Right cardiac atrium (tissue), 5 donors: Measurements from ENCODE around the gene HDDC3. TPM values are rescaled to one million over a fixed set of nuclear protein-coding genes. Genes with fewer than 3 reads are reported as not detected.
"Not testable (repeated sequence)": the region's sequence is repeated elsewhere in the genome, so short reads cannot be mapped to it uniquely, and the experiment has no call there.

Experiments
- ATAC-seq, 2 donors: fragments of 200-7000 bp; cut with Tn5 transposase; one replicate each; pipeline versions ENCODE4 v1.8.0 to v1.9.1; 2020; ENCODE audit warnings: moderate library complexity in 2 of 2, mild to moderate bottlenecking in 1 of 2
- DNase-seq, 3 donors: peaks; one replicate each; pipeline ENCODE4 v3.0.0-alpha.2; 2020
- H3K27ac ChIP-seq: one replicate; pipeline ENCODE4 v1.5.1; 2013; ENCODE audit warnings: mild to moderate bottlenecking, low read length, control low read depth, moderate library complexity
- H3K27me3 ChIP-seq: one replicate; pipeline ENCODE4 v1.6.1; 2013; ENCODE audit not compliant: control insufficient read depth, insufficient read depth
- H3K4me1 ChIP-seq: one replicate; pipeline ENCODE4 v1.6.1; 2013; ENCODE audit warnings: low read length; ENCODE audit not compliant: control insufficient read depth, insufficient read depth
- H3K4me3 ChIP-seq: one replicate; pipeline ENCODE4 v1.5.1; 2013; ENCODE audit warnings: low read length, control low read depth
- H3K9me3 ChIP-seq: one replicate; pipeline ENCODE4 v1.6.1; 2013; ENCODE audit warnings: low read length; ENCODE audit not compliant: control insufficient read depth
- WGBS: extraction: QIAGEN DNeasy Blood & Tissue Kit; methylation state at CpG from one replicate; pipeline ENCODE4 v1.1.7; 2013; 5-methylcytosine and 5-hydroxymethylcytosine counted together
- intact Hi-C, 4 donors: fragments of 100-400 bp; cut with DNase I; formaldehyde crosslinking; loops; one replicate each; pipeline versions ENCODE4 v1.11.0 to v1.14.0; 2022 to 2023
- polyA plus RNA-seq: library from polyadenylated mRNA; stranded (reverse); fragments of 200-250 nt; gene quantifications from one replicate; pipeline ENCODE4 v1.2.3, GENCODE V29; 2013
- total RNA-seq, 4 donors: library from RNA; stranded (reverse); fragmentation: NEBNext Ultra II Directional; extraction: Animal tissue kit (Norgen Biotek cat#: 25700); gene quantifications; one replicate each; pipeline ENCODE4 v1.2.1, GENCODE V29; 2021
- donor health status: healthy with polysubstance abuse.
- donor health status: DM: no; HTN: yes; CAD: no.
- donor health status: DM: no; HTN: no; CAD: no.
- donor health status: DM: no; HTN: yes; CAD: no; lungs with severe emphysema.
- donor health status: DM: yes; HTN: yes; CAD: no.

HDDC3 gene
- total and polyA plus RNA-seq, 5 donors, result 13.5 to 22.2 (median 17.3) TPM

DNA sequence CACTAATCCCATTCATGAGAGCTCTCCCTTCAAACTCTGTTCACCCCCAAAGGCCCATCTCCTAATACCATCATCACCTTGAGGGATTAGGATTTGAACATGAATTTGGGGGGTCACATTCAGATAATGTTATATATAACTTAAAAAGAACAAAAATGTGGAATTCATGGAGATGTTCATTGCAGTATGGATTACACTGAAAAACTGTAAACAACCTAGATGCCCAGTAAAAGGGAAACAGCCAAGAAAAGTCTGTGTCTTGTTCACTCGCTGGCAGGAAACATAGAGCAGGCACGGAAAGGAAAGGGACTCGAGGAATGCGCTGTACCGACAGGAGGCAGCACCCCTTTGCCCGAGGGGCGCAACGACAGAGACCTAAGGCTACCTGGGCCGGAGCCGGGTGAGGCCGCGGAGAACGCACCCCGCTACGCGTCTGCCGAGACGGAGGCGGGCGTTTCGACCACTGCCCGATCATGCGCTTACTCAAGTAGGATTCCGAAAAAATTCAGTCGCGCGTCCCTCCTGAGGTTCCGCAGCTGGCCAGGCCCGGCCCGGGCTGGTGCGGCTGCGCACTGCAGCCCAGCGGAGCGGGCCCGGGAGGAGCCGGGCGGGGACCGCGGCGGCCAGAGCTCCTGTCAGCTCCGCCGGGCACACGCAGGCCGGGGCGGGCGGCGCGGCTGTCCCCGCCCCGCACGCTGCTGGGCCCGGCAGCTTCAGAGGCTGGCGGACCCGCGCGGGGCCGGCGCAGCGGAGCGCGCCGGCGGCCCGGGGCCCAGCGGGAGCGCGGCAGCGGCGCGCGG, 30.1 kb downstream of the HDDC3 start:
- Histone ChIP-seq H3K27me3 (no peaks in the 10 kb centered on the region), H3K27ac (peak overlapping the region; percentile 88), H3K4me1 (peaks cover 10% of the 10 kb centered on the region), H3K9me3 (no peaks in the 10 kb centered on the region), H3K4me3 (peak overlapping the region; percentile 83)
- ATAC-seq (peak; percentile 93 to 95), DNase-seq (peak; percentile 82 to 92 (median 92))
- intact Hi-C loops, result loop anchor here in 2 of 4 donors (2.0 to 5.0 kb wide), 2 partner anchors 29 to 35 kb away; partner anchors contain the start of gene UNC45A (in 1 of the 2)
- WGBS, result under 1% methylated on average over 71 of the region's 71 CpGs

DNA sequence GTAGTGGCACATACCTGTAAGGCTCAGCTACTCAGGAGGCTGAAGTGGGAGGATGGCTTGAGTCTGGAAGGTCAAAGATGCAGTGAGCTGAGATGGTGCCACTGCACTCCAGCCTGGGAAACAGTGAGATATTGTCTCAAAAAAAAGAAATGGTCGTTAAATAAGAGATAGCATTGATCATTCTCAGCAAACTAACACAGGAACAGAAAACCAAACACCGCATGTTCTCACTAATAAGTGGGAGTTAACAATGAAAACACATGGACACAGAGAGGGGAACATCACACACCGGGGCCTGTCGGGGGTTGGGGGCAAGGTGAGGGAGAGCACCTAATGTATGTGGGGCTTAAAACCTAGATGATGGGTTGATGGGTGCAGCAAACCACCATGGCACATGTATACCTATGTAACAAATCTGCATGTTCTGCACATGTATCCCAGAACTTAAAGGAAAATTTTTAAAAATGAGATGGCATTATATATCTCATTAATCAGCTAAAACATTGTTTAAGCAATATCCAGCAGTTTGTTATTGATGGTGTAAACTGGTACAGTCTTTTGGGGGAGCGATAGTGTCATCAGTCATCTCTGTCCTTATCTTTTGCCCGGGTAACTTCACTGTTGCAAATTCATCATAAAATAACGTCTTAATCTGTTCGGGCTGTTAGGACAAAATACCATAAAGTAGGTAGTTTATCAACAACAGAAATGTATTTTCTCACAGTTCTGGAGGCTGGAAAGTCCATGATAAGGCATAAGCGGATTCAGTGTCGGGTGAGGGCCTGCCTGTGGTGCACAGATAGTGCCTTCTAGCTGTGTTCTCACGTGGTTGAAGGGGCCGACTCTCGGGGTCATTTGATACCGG, 30.9 kb downstream of the HDDC3 start:
- DNase-seq (peak in 2 of 3 donors; percentile 27 to 32), ATAC-seq (no peak)
- Histone ChIP-seq H3K9me3 (no peaks in the 10 kb centered on the region), H3K27ac (peak overlapping the region; percentile 69), H3K4me1 (peaks cover 4% of the 10 kb centered on the region), H3K4me3 (peak overlapping the region; percentile 83), H3K27me3 (no peaks in the 10 kb centered on the region)
- intact Hi-C loops, result loop anchor here in 2 of 4 donors (2.0 to 5.0 kb wide), 2 partner anchors 29 to 36 kb away; partner anchors contain the start of gene UNC45A (in 1 of the 2)
- 45% methylated on average over 14 of the region's 14 CpGs for WGBS

- 92% methylated on average over 14 of the region's 14 CpGs for WGBS
- H3K27me3 ChIP-seq, H3K4me3 ChIP-seq, H3K27ac ChIP-seq, intact Hi-C loops, ATAC-seq, H3K4me1 ChIP-seq, H3K9me3 ChIP-seq: not testable (repeated sequence)
- DNase-seq, result peak in 2 of 3 donors; percentile 26 to 31
Measured at GRCh38 chr15:90897131-90897655, 35.2 kb downstream of the HDDC3 start.

- no peak overlapping the region for H3K4me3 ChIP-seq
- ATAC-seq (no peak), DNase-seq (peak in 1 of 3 donors; percentile 54)
- whole genome bisulfite sequencing, result 41% methylated on average over 10 of the region's 10 CpGs
- H3K27ac ChIP-seq, result no peak overlapping the region
- intact Hi-C loops, result no loop called here
- no peaks in the 10 kb centered on the region for H3K9me3 ChIP-seq
- H3K27me3 ChIP-seq, result no peaks in the 10 kb centered on the region
- H3K4me1 ChIP-seq, result no peaks in the 10 kb centered on the region
Measured at GRCh38 chr15:90895571-90896117, 36.7 kb downstream of the HDDC3 start.

GRCh38 chr15:90893175-90894090, 38.9 kb downstream of the HDDC3 start:
- intact Hi-C loops, result no loop called here

DNA sequence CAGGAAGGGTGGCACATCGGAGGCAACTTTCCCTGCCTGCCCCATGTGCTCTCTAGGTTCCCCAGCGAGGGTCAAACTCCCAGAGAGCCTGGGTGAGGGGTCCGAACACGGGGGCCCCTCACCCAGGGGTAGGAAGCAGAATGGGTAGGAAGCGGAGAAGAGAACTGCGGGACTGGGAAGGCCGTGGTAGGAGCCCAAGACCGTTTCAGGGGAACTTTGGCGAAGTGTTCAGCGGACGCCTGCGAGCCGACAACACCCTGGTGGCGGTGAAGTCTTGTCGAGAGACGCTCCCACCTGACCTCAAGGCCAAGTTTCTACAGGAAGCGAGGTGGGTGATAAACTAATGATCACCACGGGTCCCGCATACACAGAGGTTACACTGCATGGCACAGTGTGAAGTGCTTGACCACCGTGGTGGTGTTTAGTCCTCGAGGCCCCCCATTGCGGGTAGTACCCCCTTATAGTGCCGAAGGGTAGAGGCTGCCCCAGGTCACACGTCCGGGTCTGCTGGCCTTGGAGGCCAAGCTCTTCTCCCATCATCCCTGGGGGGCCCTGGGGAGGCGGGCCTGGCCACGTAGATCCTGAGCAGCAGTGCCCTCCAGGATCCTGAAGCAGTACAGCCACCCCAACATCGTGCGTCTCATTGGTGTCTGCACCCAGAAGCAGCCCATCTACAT, 39.7 kb downstream of the HDDC3 start:
- no peak for ATAC-seq
- Histone ChIP-seq H3K4me3 (no peak overlapping the region), H3K27ac (no peak overlapping the region), H3K9me3 (no peaks in the 10 kb centered on the region), H3K4me1 (no peaks in the 10 kb centered on the region), H3K27me3 (no peaks in the 10 kb centered on the region)
- intact Hi-C loops, result no loop called here
- WGBS, result 93% methylated on average over 29 of the region's 29 CpGs
- DNase-seq, result peak in 2 of 3 donors; percentile 31 to 33

More at GRCh38 chr15:90893175-90894090, 38.9 kb downstream of the HDDC3 start:
- DNase-seq (peak in 2 of 3 donors; percentile 32 to 47), ATAC-seq (no peak)
- no peaks in the 10 kb centered on the region for H3K4me1 ChIP-seq
- H3K27me3 ChIP-seq, result no peaks in the 10 kb centered on the region
- WGBS, result 92% methylated on average over 33 of the region's 33 CpGs
- H3K9me3 ChIP-seq, result no peaks in the 10 kb centered on the region
- no peak overlapping the region for H3K27ac ChIP-seq
- no peak overlapping the region for H3K4me3 ChIP-seq

GRCh38 chr15:90892023-90892422, 40.3 kb downstream of the HDDC3 start:
- Histone ChIP-seq H3K27me3 (no peaks in the 10 kb centered on the region), H3K9me3 (no peaks in the 10 kb centered on the region), H3K27ac (no peak overlapping the region), H3K4me1 (no peaks in the 10 kb centered on the region), H3K4me3 (no peak overlapping the region)
- DNase-seq (peak in 2 of 3 donors; percentile 29 to 46), ATAC-seq (no peak)
- intact Hi-C loops, result no loop called here
- 95% methylated on average over 11 of the region's 11 CpGs for WGBS

DNA sequence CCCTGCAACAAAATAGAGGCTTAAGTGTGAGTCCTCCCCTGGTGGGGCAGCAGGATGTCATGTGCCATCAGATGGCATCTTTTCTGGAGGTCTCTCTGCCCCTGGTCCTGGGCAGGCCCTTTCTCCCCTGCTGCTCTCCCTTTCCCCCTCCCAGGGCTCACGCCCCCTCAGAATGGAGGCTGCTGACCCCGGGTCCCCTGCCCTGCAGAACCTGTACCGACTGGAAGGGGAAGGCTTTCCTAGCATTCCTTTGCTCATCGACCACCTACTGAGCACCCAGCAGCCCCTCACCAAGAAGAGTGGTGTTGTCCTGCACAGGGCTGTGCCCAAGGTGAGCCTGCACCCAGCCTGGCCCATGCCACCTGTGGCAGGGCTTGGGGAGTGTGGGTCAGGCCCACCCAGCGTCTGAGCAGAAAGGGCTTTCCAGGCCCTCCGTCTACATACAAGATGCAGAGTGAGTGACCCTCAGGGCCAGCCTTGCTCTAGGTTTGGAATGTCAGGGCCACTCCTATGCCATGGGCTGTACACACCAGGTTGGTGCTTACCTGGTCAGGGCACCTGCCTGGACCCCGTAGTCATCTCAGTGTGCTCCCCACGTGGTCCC, 40.9 kb downstream of the HDDC3 start:
- DNase-seq, result peak in 1 of 3 donors; percentile 26
- ATAC-seq, result no peak
- Histone ChIP-seq H3K4me3 (no peak overlapping the region), H3K9me3 (no peaks in the 10 kb centered on the region), H3K27me3 (no peaks in the 10 kb centered on the region), H3K4me1 (no peaks in the 10 kb centered on the region), H3K27ac (no peak overlapping the region)
- intact Hi-C loops, result no loop called here
- WGBS, result 89% methylated on average over 8 of the region's 8 CpGs

GRCh38 chr15:90890839-90891238, 41.5 kb downstream of the HDDC3 start:
- intact Hi-C loops, result no loop called here
- DNase-seq (no peak), ATAC-seq (no peak)
- H3K4me3 ChIP-seq, result no peak overlapping the region
- no peaks in the 10 kb centered on the region for H3K9me3 ChIP-seq
- no peaks in the 10 kb centered on the region for H3K27me3 ChIP-seq
- H3K4me1 ChIP-seq, result no peaks in the 10 kb centered on the region
- 88% methylated on average over 12 of the region's 12 CpGs for WGBS
- no peak overlapping the region for H3K27ac ChIP-seq
